Karpas-422 (cell line): ENCODE data around the gene GRID2. TPM values are rescaled to one million over a fixed set of nuclear protein-coding genes. Genes with fewer than 3 reads are reported as not detected.

Source experiments
- DNase-seq: peaks from one replicate; pipeline ENCODE4 v3.0.0-alpha.2; 2015
- H2AFZ ChIP-seq: fragments of 200-600 bp; sonication (generic); 2 replicates; pipeline ENCODE4 v1.6.1; 2014; ENCODE audit warnings: antibody characterized with exemption, low read length, mixed read lengths
- H3K27ac ChIP-seq: fragments of 200-600 bp; sonication (generic); 2 replicates; pipeline ENCODE4 v1.5.1; 2014; ENCODE audit warnings: mild to moderate bottlenecking, low read length, moderate library complexity
- H3K27me3 ChIP-seq: fragments of 200-600 bp; sonication (generic); 2 replicates; pipeline ENCODE4 v1.6.1; 2014; ENCODE audit warnings: low read length, mixed read lengths
- H3K36me3 ChIP-seq: fragments of 200-600 bp; sonication (generic); 2 replicates; pipeline ENCODE4 v1.6.1; 2014; ENCODE audit warnings: low read length, mixed read lengths; ENCODE audit not compliant: insufficient read depth
- H3K4me1 ChIP-seq: fragments of 200-600 bp; sonication (generic); 2 replicates; pipeline ENCODE4 v1.6.1; 2014; ENCODE audit warnings: mild to moderate bottlenecking, low read length, mixed read lengths
- H3K4me2 ChIP-seq: fragments of 200-600 bp; sonication (generic); 2 replicates; pipeline ENCODE4 v1.6.1; 2014; ENCODE audit warnings: low read length, low read depth, mild to moderate bottlenecking; ENCODE audit not compliant: poor library complexity, severe bottlenecking
- H3K4me3 ChIP-seq: fragments of 200-600 bp; sonication (generic); 2 replicates; pipeline ENCODE4 v1.5.1; 2014; ENCODE audit warnings: mild to moderate bottlenecking, antibody characterized with exemption, low read length, mixed read lengths
- H3K79me2 ChIP-seq: fragments of 200-600 bp; sonication (generic); 2 replicates; pipeline ENCODE4 v1.6.1; 2014; ENCODE audit warnings: mild to moderate bottlenecking, low read length, mixed read lengths
- H3K9ac ChIP-seq: fragments of 200-600 bp; sonication (generic); 2 replicates; pipeline ENCODE4 v1.6.0; 2014; ENCODE audit warnings: low read length
- H3K9me2 ChIP-seq: fragments of 200-600 bp; sonication (generic), shearing (Covaris generic); replicated peaks from 2 replicates; pipeline ENCODE4 v1.6.0; 2014; ENCODE audit warnings: mild to moderate bottlenecking, low read length, moderate library complexity; ENCODE audit not compliant: insufficient read depth
- H3K9me3 ChIP-seq: fragments of 300-700, 200-600 bp; sonication (generic); 2 replicates; pipeline ENCODE4 v1.6.1; 2014; ENCODE audit warnings: low read length, mixed read lengths
- H4K20me1 ChIP-seq: fragments of 200-600 bp; sonication (generic); 2 replicates; pipeline ENCODE4 v1.6.1; 2014; ENCODE audit warnings: mild to moderate bottlenecking, antibody characterized with exemption, low read length, low read depth; ENCODE audit not compliant: insufficient read depth
- total RNA-seq: library from RNA; depleted of rRNA; stranded (reverse); fragments of >200 nt; shearing (Covaris generic); gene quantifications from 2 replicates; pipeline ENCODE4 v1.2.3, GENCODE V29; 2014; ENCODE audit warnings: low replicate concordance

The GRID2 gene
- total RNA-seq, 1 experiment from 2014 or later, result not detected

DNA sequence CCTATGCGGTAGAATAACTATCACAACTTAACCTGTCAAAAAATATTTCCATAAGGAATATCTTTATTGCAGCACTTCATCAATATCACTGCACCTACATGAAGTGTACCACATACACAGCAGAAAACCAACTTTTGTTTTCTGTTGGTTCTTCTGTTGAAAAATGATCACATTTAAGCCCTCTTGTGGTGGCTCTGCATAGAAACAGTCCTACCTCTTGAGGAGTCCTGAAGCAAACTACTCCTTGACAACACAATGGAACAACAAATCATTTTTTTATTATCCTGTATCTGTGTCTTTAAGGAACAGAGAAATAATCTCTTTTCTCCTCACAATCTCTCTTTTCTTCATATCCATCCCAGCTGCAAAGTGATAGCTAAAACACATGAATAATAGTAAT is 1484.9 kb downstream of the GRID2 start:
- H2AFZ ChIP-seq, result no peak overlapping the region

DNA sequence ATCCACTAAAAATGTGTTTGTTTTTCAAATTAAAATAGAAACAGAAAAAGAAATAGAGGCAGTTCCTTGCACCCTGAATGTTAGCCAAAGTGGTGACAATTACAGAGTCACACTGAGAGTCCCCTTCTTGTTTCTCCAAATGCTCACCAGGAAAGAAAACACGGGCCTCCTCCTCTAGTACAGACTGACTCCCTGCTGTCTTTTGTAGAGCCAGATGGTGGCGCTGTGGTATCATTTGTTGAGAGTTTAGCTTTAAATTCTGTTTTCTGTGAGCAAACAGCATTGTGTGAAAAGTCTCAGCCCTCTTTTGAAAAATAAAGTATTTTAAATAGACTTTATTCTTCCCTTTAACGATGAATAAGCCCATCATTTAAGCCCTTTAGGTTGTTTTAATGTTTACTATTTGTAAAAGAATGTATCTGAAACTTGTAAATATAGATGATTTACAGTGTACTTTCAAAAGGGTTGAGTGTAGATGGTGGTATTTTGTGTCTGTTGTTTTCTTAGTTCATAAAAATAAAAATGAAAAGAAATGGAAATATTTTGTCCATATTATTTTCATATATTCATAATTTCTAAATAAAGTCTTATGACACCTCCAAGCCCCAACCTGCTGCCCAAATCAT is 1487.9 kb downstream of the GRID2 start:
- Histone ChIP-seq H3K9me3 (no peaks in the 10 kb centered on the region), H2AFZ (no peak overlapping the region), H3K4me1 (no peaks in the 10 kb centered on the region), H3K9ac (no peak overlapping the region), H3K79me2 (no peaks in the 10 kb centered on the region), H3K27me3 (no peaks in the 10 kb centered on the region), H3K4me2 (no peak overlapping the region), H3K9me2 (no peaks in the 10 kb centered on the region), H3K36me3 (no peaks in the 10 kb centered on the region), H3K27ac (no peak overlapping the region), H3K4me3 (no peak overlapping the region), H4K20me1 (no peaks in the 10 kb centered on the region)
- DNase-seq, result peak; percentile 84

More for the DNA sequence above, 1484.9 kb downstream of the GRID2 start:
- no peak overlapping the region for H3K27ac ChIP-seq
- no peak overlapping the region for H3K9ac ChIP-seq
- H3K4me3 ChIP-seq, result no peak overlapping the region
- no peaks in the 10 kb centered on the region for H3K9me2 ChIP-seq
- H3K4me2 ChIP-seq, result no peak overlapping the region
- H3K4me1 ChIP-seq, result no peaks in the 10 kb centered on the region
- H3K79me2 ChIP-seq, result no peaks in the 10 kb centered on the region
- H3K36me3 ChIP-seq, result no peaks in the 10 kb centered on the region
- peak; percentile 64 for DNase-seq
- no peaks in the 10 kb centered on the region for H4K20me1 ChIP-seq
- H3K27me3 ChIP-seq, result no peaks in the 10 kb centered on the region
- no peaks in the 10 kb centered on the region for H3K9me3 ChIP-seq

DNA sequence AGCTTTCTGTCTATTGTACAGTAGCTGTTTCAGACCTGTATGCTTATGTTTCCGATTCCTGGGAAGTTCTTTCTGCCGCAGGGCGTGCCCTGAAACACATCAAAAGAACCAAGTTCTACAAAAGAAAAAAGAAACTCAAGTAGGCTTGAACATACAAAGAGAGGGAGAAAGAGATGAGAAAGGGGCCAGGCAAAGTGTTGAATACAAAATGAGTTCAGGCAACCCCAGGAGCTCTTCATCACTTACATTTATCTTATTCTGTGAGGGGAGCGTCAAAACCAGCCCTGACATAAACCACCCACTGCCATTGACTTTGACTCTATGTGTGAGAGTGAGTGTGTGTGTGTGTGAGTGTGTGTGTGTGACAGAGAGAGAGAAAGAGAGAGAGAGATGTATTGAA is 1498.3 kb downstream of the GRID2 start:
- Histone ChIP-seq H3K79me2 (no peaks in the 10 kb centered on the region), H3K4me2 (no peak overlapping the region), H3K4me3 (no peak overlapping the region), H3K4me1 (no peaks in the 10 kb centered on the region), H3K36me3 (no peaks in the 10 kb centered on the region), H3K9me3 (no peaks in the 10 kb centered on the region), H3K27ac (no peak overlapping the region), H3K9ac (no peak overlapping the region), H3K27me3 (no peaks in the 10 kb centered on the region), H2AFZ (no peak overlapping the region), H4K20me1 (no peaks in the 10 kb centered on the region), H3K9me2 (no peaks in the 10 kb centered on the region)
- DNase-seq, result no peak

DNA sequence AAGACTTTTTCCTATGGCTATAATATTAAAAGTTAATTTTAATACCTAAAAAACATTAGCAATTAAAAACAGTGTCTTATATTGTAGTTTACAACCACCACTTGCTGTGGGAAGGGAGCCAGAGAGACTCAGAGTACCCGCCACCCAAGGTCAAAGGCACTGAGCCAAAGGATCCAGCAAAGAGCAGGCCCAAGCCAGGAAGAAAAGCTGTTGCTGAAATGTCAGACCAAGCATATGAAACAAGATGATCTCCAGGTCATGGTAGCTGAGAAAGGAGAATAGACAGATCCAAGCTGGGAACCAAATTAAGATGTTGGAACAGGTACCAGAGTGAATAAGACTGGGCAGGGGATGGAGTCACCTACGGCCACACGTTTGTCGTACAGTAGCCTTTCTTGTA is 1506.0 kb downstream of the GRID2 start:
- H3K27ac ChIP-seq, result no peak overlapping the region
- H2AFZ ChIP-seq, result no peak overlapping the region
- H3K27me3 ChIP-seq, result no peaks in the 10 kb centered on the region
- H3K4me2 ChIP-seq, result no peak overlapping the region
- H3K9me2 ChIP-seq, result no peaks in the 10 kb centered on the region
- DNase-seq, result no peak
- no peak overlapping the region for H3K4me3 ChIP-seq
- H3K9me3 ChIP-seq, result no peaks in the 10 kb centered on the region
- no peaks in the 10 kb centered on the region for H3K36me3 ChIP-seq
- no peaks in the 10 kb centered on the region for H4K20me1 ChIP-seq
- no peak overlapping the region for H3K9ac ChIP-seq
- no peaks in the 10 kb centered on the region for H3K79me2 ChIP-seq
- H3K4me1 ChIP-seq, result no peaks in the 10 kb centered on the region

DNA sequence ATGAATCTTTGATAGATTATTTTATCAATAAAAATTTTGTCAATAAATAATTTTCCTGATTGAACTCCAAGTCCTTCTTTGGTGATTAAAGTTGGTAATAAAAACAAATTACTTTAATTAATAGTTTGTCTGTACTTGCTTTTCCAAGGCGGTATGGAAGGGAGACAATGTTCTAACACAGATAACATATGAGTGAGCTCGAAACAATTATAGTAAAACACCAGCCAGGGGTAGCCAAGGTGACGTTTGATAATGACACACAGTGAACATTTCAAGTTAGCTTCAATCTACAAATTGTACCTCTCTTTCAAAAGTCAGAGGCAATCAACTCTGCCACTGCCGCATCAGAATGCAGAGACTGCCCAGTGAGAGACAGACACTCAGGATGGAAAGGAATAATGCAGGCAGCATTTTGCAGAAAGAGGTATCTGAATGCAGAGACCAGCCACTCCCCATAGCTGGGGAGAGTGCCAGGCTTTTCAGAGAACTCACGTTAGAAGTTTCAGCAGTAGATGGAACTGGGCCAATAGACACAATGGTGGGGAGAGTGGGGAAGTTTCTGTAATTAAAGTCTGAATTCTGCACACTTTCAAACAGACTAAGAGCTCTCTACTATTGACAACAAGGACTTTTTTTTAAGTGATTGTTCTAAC is 1506.7 kb downstream of the GRID2 start:
- no peak for DNase-seq
- H4K20me1 ChIP-seq, result no peaks in the 10 kb centered on the region
- H3K9me3 ChIP-seq, result no peaks in the 10 kb centered on the region
- H3K27me3 ChIP-seq, result no peaks in the 10 kb centered on the region
- H3K4me1 ChIP-seq, result no peaks in the 10 kb centered on the region
- H3K4me3 ChIP-seq, result no peak overlapping the region
- no peaks in the 10 kb centered on the region for H3K36me3 ChIP-seq
- H3K9me2 ChIP-seq, result no peaks in the 10 kb centered on the region
- H3K9ac ChIP-seq, result no peak overlapping the region
- no peak overlapping the region for H3K4me2 ChIP-seq
- no peaks in the 10 kb centered on the region for H3K79me2 ChIP-seq
- no peak overlapping the region for H2AFZ ChIP-seq
- H3K27ac ChIP-seq, result no peak overlapping the region

DNA sequence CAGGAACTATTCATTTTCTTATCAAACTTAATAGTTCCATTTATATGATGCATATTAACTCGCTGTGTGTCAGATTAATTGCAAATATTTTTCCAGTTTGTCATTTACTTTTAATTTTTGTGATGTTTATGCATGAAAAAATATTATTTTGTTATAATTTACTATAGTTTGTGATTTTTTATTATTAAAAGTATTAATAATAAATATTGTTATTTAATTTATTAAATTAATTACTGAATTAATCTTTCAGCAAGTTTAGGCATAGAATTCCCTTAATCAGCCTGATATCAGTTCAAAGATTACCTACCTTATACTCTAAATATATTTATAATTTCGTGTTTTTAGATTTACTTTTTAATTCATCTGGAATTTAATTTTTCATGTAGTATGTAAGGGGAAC is 1509.3 kb downstream of the GRID2 start:
- Histone ChIP-seq H3K27me3 (no peaks in the 10 kb centered on the region), H3K9me3 (no peaks in the 10 kb centered on the region), H2AFZ (no peak overlapping the region), H3K4me2 (no peak overlapping the region), H3K36me3 (no peaks in the 10 kb centered on the region), H4K20me1 (no peaks in the 10 kb centered on the region), H3K4me3 (no peak overlapping the region), H3K79me2 (no peaks in the 10 kb centered on the region), H3K4me1 (no peaks in the 10 kb centered on the region), H3K27ac (no peak overlapping the region), H3K9ac (no peak overlapping the region), H3K9me2 (no peaks in the 10 kb centered on the region)
- DNase-seq, result no peak

DNA sequence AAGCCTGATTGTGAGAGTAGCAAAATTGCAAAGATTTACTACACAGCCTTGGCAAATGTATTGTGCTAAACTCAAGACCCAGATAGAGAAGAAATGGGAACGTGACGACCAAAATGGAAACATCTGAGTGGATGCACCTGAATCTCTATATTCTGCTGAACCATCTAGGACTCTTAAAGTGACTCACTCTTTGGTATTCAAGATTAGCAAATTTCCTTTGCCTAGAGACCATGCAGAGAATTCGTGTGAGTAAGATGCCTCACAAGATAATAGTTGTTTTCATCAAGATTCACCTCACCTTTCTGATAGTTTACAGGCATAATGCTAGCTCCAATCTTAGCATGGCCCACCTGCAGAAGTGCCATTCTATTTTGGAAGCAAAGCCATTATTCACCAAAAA is 1510.4 kb downstream of the GRID2 start:
- Histone ChIP-seq H3K9me2 (no peaks in the 10 kb centered on the region), H3K79me2 (no peaks in the 10 kb centered on the region), H3K4me3 (no peak overlapping the region), H3K27me3 (no peaks in the 10 kb centered on the region), H2AFZ (no peak overlapping the region), H3K9ac (no peak overlapping the region), H3K36me3 (no peaks in the 10 kb centered on the region), H3K4me1 (no peaks in the 10 kb centered on the region), H3K9me3 (no peaks in the 10 kb centered on the region), H3K4me2 (no peak overlapping the region), H3K27ac (no peak overlapping the region), H4K20me1 (no peaks in the 10 kb centered on the region)
- DNase-seq, result no peak

DNA sequence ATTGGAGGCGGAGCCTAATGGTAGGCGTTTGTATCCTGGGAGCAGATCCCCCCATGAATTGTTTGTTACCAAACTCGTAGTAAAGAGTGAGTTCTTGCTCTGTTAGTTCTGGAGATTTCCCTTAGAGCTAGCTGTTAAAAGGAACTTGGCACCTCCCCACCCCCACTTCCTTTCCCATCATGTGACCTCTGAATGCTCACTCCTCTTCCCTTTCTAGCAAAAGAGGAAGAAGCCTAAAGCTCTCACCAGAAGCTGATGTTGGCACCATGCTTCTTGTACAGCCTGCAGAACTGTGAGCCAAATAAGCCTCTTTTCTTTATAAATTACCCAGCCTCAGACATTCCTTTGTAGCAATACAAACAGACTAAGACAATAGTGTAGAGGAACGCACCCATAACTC is 1511.0 kb downstream of the GRID2 start:
- no peaks in the 10 kb centered on the region for H3K9me3 ChIP-seq
- peak; percentile 60 for DNase-seq

More for the DNA sequence above, 1511.0 kb downstream of the GRID2 start:
- Histone ChIP-seq H3K4me2 (no peak overlapping the region), H2AFZ (no peak overlapping the region), H4K20me1 (no peaks in the 10 kb centered on the region), H3K4me3 (no peak overlapping the region), H3K4me1 (no peaks in the 10 kb centered on the region), H3K9ac (no peak overlapping the region), H3K27ac (no peak overlapping the region), H3K27me3 (no peaks in the 10 kb centered on the region), H3K9me2 (no peaks in the 10 kb centered on the region), H3K36me3 (no peaks in the 10 kb centered on the region), H3K79me2 (no peaks in the 10 kb centered on the region)
